ENCODE results near the gene TNFAIP8.

Gene TNFAIP8

GRCh38 chr5:119353686-119354366 lies 2.0 kb upstream of the TNFAIP8 start:
- DNase-seq = no peak

GRCh38 chr5:119354537-119355243 lies 1.1 kb upstream of the TNFAIP8 start:
- no peak for DNase-seq

DNA sequence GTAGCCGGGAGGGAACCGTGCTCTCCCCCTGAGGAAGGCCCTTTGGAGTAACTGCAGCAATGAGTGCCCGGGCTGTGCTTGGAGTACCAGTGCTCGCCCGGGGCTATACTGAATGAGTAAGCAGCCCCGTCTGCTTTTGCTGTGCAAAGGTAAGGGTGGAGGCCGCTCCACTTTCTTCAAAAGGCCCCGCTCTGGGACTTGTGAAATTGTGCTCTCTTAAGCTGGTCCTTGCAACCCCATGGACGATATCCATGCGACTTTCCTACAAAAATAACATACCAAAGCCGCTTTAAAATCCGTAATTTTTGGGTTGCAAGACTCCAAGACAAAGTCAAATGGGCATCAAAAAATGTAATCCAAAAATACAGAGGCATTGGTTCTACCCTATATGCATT lies 578 bp upstream of the TNFAIP8 start:
- peak; percentile 54 for DNase-seq

- DNase-seq = no peak
These were observed 881 bp downstream of the TNFAIP8 start for GRCh38 chr5:119356612-119357188.

GRCh38 chr5:119357270-119357669 lies 1.5 kb downstream of the TNFAIP8 start:
- no peak for DNase-seq

GRCh38 chr5:119357808-119358529 lies 2.1 kb downstream of the TNFAIP8 start:
- no peak for DNase-seq

- DNase-seq = no peak
These were observed 2.7 kb downstream of the TNFAIP8 start for GRCh38 chr5:119358530-119358900.

DNA sequence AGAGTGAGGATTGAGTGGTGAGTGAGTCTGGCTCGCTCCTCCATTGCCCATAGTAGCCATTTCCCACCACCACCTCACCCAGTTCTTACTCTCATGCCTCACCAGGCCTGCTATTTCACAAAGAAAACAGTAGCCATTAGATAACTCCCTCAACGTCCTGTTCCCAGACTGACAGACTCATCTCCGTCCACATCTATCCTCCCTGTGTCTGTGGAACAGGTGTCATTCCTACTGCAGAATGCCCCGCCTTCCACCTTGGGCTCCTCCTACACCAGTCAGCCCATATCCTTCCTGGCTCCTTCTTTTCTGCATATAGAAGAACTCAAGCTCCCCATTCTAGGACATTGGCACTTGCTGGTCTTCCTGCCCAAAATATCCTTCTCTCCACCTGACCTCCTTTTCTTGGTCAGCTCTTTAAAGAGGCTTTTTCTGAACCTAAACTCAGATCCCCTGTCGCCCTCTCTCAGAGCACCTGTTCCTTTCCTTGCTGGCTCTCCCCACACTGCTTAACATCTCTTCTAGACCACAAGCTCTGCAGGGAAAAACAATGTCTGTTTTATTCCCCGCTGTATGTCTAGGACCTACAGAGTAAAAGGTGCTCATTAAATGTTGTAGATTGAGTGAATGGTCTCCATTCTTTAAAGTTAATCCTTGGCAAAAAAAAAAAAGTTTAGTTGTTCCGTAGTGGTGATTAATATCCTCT lies 3.2 kb downstream of the TNFAIP8 start:
- no peak for DNase-seq

DNA sequence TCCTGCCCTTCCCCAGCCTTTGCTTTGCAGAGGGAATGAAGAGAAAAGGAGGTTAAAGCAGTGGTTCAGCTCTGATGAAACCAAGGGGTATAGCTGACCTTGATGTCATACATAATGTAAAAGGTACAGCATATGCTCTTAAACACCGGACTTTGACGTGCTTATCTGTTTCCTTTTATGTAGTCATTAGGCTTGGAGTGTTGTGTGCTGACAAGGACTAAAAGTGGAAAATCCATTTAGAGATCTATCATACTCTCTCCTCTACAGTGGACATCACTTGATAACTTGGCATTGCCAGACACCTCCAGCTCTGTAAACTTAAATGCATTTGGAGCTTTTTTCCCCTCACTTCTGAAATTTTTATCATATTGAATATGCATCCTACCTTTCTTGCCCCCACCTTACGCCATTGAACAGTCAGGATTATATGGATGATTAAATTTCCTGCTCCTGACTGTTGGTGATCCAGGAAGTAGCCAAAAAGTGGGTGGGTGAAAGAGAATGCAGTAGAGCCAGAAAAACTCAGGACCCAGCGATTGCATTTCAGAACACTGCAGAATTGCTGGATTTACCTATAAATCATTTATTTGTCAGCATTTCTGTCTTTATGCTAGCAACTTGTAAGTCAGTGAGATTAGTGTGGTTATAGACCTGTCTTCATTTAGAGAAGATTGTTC lies 4.1 kb downstream of the TNFAIP8 start:
- DNase-seq = no peak

DNA sequence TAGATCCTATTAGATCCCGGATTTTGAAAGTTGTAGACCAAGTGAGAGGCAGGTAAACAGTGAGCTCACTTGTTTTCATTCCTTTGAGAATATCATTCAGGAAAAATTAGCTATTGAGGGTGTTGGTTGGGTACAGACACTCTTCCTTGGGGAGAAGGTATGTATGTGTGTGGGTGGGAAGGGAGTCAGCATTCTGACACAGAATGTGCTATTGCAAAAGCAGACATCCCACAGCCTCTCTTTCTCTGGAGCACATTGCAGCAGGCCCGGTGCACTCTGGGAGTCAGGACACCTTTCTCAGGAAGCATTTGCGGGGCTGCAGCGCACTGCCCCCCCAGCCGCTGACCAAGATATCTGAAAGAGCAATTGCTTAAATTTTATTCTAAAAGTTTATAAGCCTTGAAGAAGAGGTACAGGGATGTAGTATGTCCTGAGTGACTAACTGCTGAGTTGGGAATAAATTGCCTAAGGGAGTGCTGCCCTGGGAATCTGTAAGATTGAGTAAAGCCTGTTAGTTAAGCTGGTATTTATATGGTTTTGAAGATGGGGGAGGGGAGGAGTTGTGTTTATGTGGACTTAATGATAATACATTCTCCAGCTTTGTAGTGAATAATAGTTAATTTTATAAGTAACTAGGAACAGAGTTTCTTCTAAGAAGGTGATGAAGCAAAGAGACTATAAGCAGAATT lies 5.2 kb downstream of the TNFAIP8 start:
- no peak for DNase-seq

DNA sequence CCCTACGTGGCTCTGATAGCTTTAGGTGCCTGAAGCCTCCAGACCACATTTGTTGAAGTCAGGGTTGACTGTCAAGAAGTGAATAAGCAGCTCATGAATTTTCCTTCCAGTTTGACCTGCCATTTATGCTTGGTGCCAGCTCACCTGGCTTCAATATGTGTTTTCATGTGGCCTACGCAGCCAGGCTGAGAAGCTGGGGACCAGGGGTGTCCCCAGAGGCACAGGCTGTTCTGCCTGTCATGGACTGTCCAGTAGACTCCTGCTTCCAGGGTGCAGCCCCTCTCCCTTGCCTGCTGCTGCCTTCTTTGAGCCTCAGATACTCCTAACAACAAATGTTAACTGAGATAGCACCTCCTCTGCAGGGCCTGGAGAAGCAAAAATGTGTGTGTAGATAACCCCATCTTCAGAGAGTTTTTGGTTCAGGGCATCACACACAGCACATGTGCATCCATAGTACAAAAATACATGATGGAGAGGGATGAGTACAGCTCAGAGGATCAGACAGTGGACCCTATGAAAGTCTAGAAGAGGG lies 5.8 kb downstream of the TNFAIP8 start:
- DNase-seq = no peak

- DNase-seq = no peak
These were observed 6.9 kb downstream of the TNFAIP8 start for GRCh38 chr5:119362714-119363113.

GRCh38 chr5:119363271-119363670 lies 7.5 kb downstream of the TNFAIP8 start:
- DNase-seq = no peak

DNA sequence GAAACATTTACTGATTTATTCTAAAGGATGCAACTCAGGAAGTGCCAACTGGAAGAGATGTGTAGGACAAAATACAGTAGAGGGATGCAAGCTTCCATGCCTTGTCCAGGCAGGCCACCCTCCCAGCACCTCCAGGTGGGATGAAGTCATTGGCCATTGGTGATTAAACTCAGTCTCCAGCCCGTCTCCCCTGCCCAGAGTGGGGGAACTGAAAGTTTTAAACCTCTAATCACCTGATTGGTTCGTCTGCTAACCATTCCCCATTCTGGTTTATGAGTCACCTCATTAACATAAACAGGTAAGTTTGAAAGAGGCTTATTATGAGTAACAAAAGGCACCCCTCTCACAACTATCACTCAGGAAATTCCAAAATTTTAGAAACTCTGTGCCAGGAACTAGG lies 8.1 kb downstream of the TNFAIP8 start:
- no peak for DNase-seq

DNA sequence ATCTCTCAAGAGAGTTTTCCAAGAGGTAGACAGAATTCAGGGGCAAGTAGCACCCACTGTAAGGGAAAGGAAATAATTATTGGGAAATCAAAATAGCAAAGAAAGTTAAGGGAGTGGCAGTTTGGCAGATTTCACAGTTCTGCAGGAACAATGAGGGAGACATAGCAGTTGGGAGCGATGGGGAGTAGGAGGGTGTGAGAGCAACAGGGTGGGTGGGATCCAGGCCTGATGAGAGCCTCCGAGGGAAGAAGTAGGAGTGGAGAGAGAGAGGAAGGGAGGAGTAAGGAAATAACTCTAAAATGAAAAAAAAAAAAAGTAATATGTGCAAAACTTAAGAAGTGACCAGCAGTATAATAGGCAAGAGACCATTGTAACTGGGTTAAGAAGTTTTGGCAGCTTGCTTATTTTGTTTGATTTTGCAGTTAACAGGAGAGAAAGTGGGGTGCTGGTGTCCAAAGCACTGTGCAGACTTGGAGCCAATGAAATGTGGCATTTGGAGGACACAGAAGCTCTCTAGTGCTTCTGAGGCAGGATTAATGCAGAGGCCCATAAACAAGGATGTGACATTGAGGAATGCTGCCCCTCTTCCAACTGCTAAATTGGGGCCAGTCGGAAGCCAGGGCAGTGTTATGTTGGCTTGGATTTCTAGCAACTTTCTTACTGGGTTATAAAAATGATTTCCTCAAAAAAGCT lies 10.2 kb downstream of the TNFAIP8 start:
- no peak for DNase-seq

DNA sequence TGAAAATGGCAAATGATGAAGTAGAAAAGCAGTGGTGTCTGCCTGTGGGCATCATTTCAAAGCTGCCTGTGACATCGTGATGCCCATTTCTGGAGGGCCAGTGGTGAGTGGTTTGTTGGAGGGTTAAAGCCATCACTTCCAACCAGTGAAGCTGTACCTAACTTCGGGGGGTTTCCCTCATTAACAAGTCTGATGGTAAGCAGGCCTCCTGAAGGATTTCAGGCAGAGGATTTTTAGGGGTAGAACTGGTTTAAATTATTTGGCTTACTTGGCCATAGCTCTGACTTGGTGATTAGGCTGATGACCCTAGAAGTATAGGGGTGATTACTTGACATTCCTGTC lies 10.7 kb downstream of the TNFAIP8 start:
- no peak for DNase-seq

DNA sequence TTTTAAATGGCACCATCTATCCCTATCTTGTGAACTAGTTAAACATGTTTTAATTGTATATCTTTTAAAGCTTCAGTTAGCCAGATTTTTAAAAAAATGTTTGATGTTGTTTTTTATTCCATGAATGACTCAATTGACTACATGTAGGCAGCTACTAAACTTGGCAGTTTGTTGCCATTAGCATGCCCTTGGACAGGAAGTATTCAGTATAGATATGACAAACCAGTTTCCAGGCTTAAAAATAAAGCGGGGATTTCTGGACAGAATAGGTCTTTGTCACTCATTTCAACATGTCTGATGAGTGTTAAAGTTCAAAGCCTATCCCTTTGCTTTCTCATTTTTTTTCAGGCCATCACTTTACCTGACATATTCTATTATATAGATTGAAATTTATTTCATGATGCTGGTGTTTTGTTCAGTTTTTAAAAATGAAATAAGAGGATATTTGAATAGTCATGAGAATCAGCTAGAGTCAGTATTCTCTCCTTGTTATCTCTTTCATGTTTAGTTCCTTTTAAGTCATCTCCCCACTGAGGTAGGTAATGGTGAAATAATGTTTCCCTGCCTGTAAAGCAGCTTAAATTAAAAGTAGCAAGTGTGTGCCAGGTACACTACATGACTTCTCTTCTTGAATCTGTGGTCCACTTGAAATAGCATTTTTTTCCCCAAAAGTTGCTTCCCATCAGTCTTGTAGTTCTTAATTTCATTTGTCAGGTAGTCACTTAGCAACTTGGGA lies 11.9 kb downstream of the TNFAIP8 start:
- DNase-seq = no peak

GRCh38 chr5:119368238-119368630 lies 12.4 kb downstream of the TNFAIP8 start:
- DNase-seq = peak; percentile 66

DNA sequence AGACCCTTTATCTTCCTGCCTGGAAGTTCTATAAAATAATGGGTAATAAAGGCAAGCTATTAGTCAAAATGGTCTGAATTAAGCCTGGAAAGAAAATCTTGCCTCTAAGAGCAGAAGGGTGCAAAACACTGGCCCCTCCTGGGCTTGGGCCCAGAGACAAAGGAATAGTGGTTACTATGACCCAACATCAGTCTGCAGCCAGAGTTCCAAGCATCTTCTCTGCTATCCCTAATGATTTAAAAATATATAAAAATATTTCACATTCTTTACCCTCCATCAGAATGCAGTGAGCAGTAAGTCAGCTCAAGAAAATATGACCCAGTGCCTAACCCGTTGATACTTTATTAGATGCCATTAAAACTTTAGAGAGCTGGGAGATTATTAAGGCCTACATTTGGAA lies 14.7 kb downstream of the TNFAIP8 start:
- DNase-seq = no peak

DNA sequence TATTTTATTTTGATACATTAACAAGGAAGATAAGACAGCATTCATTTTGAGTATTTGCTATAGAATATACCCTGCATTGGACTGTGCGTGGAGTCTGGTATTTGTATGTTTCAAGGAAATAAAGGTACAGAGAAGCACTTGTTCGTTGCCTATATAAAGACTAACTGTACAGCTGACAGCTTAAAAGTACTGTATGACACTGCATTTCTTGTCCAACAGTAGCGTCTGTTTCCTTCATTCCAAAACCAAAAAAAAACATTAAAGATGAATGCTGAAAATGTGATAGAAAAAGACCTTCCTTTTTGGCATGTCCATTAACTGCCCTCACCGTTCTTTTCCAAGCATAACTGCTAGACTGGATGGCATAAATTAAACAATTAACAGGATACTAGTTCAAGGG lies 15.3 kb downstream of the TNFAIP8 start:
- no peak for DNase-seq

Data from activated CD8-positive, alpha-beta memory T cell treated with anti-CD3 and anti-CD28 coated beads, Interleukin-2, amount 50 U/mL, for 4 hours (primary cell).